LoVo (cell line): ENCODE measurements around the gene CHKA.

ENCODE experiments used
- DNase-seq: peaks from one replicate; pipeline ENCODE4 v3.0.0-alpha.2; 2016; ENCODE audit warnings: low spot score

The CHKA gene

DNA sequence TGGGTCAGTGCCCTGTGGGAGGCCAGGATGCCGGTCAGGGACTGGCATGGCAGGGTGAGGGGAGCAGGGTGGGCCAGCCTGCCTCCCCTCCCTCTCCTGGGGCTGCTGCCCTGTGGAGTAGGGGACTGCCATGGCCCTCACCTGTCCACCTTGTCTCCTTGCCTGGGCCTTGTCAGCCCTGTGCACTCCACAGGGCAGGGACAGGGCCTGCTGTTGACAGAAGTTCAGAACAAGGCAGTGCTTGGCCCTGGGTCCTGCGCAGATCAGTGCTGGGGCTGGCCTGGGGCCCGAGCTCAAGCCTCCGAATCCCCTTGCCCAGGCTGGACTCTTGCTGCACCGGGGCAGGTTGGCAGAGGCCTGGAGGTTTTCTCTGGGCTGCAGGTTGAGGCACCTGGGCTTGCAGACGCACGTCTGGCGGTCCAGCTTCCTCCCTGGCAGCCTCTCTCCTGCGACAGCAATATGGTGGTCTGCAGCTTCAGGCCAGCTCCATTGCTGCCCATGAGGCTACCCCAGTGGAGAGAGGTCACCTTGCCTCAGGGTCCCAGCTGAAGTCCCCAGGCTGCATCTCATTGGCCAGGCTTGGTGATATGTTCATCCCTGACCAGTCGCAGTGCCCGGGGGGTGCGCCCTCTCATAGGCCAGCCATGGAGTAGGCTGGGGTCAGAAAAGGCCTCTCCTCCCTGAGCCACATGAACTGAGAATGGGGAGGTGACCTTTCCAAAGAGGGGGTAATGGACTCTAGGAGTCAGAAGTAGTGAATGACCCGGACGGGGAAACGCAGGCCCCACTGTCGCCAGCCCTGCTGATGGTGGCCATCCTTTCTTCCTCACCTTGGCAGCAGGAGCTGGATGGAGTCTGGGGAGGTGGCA, 21.5 kb upstream of the CHKA start:
- DNase-seq, result no peak

DNA sequence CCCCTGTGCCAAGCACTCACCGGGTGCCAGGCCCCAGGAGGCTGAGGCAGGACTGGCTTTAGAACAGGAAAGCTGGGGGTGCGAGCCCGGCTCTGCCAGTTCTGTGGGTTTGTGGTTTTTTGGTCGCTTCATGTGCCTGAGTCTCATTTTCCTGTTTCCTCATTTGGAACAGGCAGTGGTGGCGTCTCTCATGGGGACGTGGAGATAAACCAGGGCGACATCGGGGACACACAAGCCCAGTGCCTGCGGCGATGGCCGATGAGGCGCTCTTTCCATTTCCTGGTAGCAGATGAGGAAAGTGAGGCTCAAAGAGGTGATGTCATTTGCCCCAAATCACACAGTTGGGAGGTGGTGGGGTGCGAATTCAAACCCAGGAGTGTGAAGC, 20.8 kb upstream of the CHKA start:
- DNase-seq, result no peak

DNA sequence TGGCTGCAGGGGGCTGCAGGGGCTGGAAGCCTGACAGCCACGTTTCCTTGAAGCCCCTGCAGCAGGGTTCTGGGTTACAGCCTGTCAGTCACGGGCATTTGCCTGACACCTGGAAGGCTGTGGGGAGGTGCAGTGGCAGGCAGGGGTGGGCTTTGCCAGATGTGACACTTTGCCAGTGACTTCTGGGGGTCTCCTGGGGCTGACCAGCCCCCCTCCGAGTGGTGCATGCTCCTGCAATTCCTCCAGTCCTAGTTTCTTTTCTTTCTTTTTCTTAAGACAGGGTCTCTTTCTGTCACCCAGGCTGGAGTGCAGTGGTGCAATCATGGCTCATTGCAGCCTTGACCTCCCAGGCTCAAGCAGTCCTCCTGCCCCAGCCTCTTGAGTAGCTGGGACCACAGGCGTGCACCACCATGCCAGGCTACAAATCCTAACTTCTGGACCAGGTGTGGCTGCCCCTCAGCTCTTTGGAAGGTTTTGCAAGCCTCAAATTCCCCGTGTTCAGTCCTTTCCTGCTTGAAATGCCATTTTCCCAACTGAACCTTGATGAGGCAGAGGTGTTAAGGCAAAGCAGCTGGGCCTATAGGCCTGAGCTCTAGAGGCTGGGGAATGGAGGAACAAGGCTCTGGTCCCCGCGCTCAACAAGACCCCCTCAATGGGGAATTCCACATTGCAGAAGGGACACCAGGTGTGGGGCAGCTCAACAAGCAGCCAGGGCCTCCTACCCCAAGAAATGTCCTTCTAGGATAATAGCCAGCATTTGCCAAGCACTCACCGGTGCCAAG, 20.2 kb upstream of the CHKA start:
- no peak for DNase-seq

DNA sequence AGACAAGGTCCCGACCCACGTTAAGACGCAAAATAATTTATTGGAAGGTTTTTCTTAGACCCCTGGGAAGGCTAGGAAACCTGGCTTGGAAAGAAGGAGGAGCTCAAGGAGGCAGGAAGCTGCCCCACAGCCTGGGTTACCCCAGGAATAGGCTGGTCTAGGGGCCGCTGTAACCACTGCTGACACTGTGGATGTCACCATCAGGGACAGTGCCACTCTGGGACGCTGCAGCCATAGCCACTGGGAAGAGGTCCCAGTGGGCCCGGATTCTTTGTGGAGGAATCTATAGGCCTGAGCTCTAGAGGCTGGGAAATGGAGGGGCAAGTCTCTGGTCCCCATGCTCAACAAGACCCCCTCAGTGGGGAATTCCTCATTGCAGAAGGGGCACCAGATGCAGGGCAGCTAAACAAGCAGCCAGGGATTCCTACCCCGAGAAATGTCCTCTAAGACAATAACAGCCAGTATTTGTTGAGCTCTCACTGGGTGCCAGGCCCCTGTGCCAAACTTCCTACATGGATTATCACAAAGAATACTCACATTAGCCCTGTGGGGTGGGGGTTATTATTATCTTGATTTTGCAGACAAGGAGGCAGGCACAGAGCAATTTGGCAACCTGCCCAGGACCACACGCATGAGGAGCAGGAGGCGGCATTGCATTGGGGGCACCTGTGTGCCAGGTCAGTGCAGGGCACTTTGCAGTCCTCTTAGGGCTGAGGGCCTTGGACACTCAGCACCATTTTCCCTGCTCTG, 19.5 kb upstream of the CHKA start:
- DNase-seq, result no peak

GRCh38 chr11:68138237-68138636, 17.0 kb upstream of the CHKA start:
- no peak for DNase-seq

GRCh38 chr11:68137833-68138232, 16.6 kb upstream of the CHKA start:
- no peak for DNase-seq

GRCh38 chr11:68136866-68137265, 15.7 kb upstream of the CHKA start:
- DNase-seq, result no peak

DNA sequence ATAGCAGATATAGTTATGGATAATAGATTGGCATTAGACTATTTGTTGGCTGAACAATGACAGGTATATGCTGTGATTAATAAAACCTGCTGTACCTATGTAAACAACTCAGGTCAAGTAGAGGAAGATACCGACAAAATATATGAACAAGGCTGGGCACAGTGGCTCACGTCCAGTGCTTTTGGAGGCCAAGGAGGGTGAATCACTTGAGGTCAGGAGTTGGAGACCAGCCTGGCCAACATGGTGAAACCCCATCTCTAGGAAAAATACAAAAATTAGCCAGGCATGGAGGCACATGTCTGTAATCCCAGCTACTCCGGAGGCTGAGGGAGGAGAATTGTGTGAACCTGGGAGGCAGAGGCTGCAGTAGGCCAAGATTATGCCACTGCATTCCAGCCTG, 14.0 kb upstream of the CHKA start:
- no peak for DNase-seq

DNA sequence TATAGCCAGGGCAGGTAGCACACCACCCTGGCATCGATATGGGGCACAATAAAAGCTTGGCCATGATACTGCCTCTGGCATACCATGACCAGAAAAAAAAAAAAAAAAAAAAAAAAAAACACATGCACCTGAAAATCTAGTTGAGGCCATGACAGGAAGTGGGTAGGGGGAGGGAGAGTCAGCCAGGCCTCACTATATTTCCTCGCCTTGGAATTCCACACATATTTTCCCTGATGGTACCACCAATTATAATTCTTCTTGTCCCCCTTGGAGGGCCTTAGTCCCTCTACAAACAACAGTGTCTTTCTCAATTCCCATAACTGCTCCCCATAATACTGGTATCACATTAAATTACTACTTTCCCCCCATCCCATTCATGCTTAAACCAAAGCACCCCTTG, 12.6 kb upstream of the CHKA start:
- no peak for DNase-seq

DNA sequence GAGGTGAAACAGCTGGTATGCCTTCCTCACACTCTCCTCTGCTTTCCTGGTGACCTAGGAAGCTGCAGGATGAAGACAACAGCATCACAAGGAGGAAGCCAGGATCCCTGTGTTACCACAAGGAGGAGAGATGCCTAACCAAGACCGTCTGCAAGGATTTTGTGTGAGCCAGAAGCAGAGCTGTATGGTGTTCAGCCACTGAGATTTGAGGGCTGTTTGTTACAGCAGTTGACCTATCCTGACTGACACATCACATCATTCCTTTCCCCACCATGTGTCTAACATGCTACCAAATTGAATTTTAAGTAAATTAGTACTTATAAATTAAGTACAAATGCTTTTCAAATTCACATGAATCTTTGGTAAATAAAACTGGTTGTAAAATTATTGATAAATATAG, 8.9 kb upstream of the CHKA start:
- DNase-seq, result no peak

- DNase-seq, result no peak
Observed at GRCh38 chr11:68128682-68129327, 7.6 kb upstream of the CHKA start.

- DNase-seq, result no peak
Observed at GRCh38 chr11:68127714-68128681, 6.8 kb upstream of the CHKA start.

DNA sequence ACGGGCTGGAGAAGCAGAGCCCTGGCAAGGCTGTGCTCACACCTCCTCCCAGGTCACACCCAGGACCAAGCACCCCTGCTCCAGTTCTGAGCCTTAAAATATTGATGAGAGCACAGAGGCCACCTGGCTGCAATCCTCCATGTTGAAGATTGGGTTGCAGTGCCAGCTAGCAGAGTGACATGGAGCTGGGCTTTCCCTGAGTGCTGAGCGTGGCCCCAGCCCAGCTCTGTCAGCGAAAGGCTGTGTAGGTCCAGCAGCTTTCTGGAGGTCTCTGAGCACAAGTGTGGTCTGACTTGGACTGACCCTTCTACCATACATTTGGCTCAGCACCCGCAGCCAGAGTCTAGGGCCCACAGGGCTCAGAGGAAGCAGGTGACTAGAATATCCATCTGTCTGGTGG, 4.0 kb upstream of the CHKA start:
- DNase-seq, result no peak

DNA sequence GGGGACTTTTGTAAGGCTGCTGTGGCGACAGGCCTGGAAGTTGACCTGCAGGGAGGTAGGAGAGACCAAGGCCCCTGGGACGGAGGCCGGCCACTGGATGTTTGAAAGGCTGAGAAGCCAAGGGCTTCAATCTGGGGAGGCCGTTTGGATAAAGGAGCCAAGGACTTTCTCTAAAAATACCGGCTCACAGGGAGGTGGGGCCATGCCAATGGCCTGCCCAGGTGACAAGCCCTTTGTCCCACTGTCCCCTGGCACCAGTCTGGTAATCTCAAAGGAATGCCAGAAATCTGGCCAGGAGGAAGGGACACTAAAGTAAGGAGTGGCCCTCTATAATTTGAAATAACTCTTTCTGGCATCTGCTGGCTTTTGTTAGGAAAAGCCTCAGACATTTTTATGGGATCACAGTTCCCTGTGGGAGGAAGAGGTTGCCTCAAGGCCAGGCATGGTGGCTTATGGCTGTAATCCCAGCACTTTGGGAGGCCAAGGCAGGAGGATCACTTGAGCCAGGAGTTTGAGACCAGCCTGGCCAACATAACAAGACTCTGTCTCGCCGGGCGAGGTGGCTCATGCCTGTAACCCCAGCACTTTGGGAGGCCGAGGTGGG, 1.9 kb upstream of the CHKA start:
- DNase-seq, result peak; percentile 94

GRCh38 chr11:68120273-68121066, 718 bp downstream of the CHKA start:
- DNase-seq, result no peak

GRCh38 chr11:68118706-68119448, 2.3 kb downstream of the CHKA start:
- no peak for DNase-seq

- DNase-seq, result no peak
Observed at GRCh38 chr11:68117853-68118470, 3.2 kb downstream of the CHKA start.

GRCh38 chr11:68116974-68117373, 4.2 kb downstream of the CHKA start:
- no peak for DNase-seq

- DNase-seq, result no peak
Observed at GRCh38 chr11:68116126-68116525, 5.1 kb downstream of the CHKA start.
